ENCODE measurements around the gene NEU3.
"Not testable (repeated sequence)": the region's sequence is repeated elsewhere in the genome, so short reads cannot be mapped to it uniquely, and the experiment has no call there.

The NEU3 gene

GRCh38 chr11:74988541-74989259, at the start of gene NEU3:
NEU3 (plus strand) TSS chr11:74988933; CDS start chr11:74989061, 128 bp downstream.
- DNase-seq (ENCODE audit: low spot score) = peak; percentile 37

- no peak for DNase-seq (ENCODE audit: low spot score)
These were observed 47.2 kb upstream of the NEU3 start for GRCh38 chr11:74941492-74941891.

- no peak for DNase-seq (ENCODE audit: low spot score)
These were observed 46.5 kb upstream of the NEU3 start for GRCh38 chr11:74942073-74942759.

- DNase-seq (ENCODE audit: low spot score) = no peak
These were observed 40.2 kb upstream of the NEU3 start for GRCh38 chr11:74948546-74948897.

- DNase-seq (ENCODE audit: low spot score) = peak; percentile 98
These were observed 39.6 kb upstream of the NEU3 start, which contains the start of the genes SPCS2 and XRRA1 for GRCh38 chr11:74948898-74949752. SPCS2 (plus strand) TSS chr11:74949266; CDS start chr11:74949286, 20 bp downstream. XRRA1 (minus strand) TSS chr11:74949091; CDS start chr11:74940878, 8,213 bp downstream.

GRCh38 chr11:74949753-74950137, 39.0 kb upstream of the NEU3 start:
- DNase-seq (ENCODE audit: low spot score) = peak; percentile 8

- DNase-seq (ENCODE audit: low spot score) = no peak
These were observed 38.3 kb upstream of the NEU3 start for GRCh38 chr11:74950374-74950969.

GRCh38 chr11:74951226-74951625, 37.5 kb upstream of the NEU3 start:
- no peak for DNase-seq (ENCODE audit: low spot score)

- DNase-seq (ENCODE audit: low spot score) = no peak
These were observed 36.0 kb upstream of the NEU3 start for GRCh38 chr11:74952752-74953151.

GRCh38 chr11:74953451-74953850, 35.3 kb upstream of the NEU3 start:
- DNase-seq (ENCODE audit: low spot score) = no peak

GRCh38 chr11:74954199-74954598, 34.5 kb upstream of the NEU3 start:
- no peak for DNase-seq (ENCODE audit: low spot score)

GRCh38 chr11:74956397-74957015, 32.2 kb upstream of the NEU3 start:
- no peak for DNase-seq (ENCODE audit: low spot score)

- DNase-seq (ENCODE audit: low spot score) = no peak
These were observed 30.6 kb upstream of the NEU3 start for GRCh38 chr11:74957937-74958629.

GRCh38 chr11:74960128-74960527, 28.6 kb upstream of the NEU3 start:
- DNase-seq (ENCODE audit: low spot score) = not testable (repeated sequence)

GRCh38 chr11:74966651-74967050, 22.1 kb upstream of the NEU3 start:
- no peak for DNase-seq (ENCODE audit: low spot score)

GRCh38 chr11:74970852-74971395, 17.8 kb upstream of the NEU3 start:
- no peak for DNase-seq (ENCODE audit: low spot score)

- DNase-seq (ENCODE audit: low spot score) = peak; percentile 77
These were observed 17.3 kb upstream of the NEU3 start for GRCh38 chr11:74971424-74971823.

- no peak for DNase-seq (ENCODE audit: low spot score)
These were observed 10.7 kb upstream of the NEU3 start for GRCh38 chr11:74978041-74978440.

- DNase-seq (ENCODE audit: low spot score) = no peak
These were observed 8.1 kb upstream of the NEU3 start for GRCh38 chr11:74980634-74981033.

GRCh38 chr11:74981888-74982287, 6.8 kb upstream of the NEU3 start:
- no peak for DNase-seq (ENCODE audit: low spot score)

- DNase-seq (ENCODE audit: low spot score) = no peak
These were observed 4.7 kb upstream of the NEU3 start for GRCh38 chr11:74984070-74984469.
